ENCODE data around the gene PIK3R1.

The PIK3R1 gene

DNA sequence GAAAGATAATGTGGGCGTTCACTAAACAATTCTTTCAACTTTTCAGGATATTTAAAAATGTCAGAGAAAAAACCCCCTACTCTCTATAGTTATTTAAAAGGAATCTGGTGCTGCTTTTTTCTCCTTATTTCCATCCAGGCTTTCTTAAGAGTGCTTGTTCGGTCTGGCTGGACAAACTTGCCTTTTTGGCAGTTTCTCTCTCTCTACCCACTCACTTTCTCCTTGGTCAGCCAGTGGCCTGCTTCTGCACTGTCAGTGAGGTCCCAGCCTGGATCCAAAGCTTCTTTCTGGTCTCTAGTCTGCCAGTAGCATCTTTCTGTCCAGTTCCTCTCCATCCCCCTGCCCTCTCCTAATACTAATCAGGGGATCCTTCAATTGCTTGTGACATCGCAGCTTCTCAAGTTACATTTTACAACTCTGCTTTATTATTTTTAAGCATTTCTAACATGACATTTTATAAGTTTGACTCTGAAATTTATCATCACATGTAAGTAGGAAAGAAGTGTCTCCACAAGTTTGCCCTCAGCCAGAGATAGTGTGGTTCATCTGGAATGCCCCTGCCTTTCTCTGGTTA lies 50.4 kb downstream of the PIK3R1 start:
- no peak overlapping the region for H3K27ac ChIP-seq

DNA sequence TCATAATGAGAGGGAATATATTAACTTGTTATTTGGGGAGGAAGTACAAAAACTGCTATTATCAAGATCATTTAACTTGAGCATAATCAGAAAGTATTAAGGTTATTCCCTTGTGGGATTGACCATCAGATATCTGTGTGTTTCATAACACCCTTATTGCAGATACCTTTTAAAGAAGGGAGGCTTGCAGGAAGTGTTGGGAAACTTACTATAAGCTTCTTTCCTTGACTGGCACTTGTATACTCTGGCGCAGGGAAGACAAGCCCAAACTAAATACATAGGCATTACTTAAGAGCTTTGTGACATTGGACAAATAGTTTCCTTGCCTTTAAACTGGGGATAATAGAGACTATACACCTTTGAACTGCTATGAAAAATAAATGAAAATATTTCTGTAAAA lies 50.9 kb downstream of the PIK3R1 start:
- TF ChIP-seq ZFX (IDR thresholded peaks at IDR 0.05) = no peak
- TF ChIP-seq, protein P1, sequence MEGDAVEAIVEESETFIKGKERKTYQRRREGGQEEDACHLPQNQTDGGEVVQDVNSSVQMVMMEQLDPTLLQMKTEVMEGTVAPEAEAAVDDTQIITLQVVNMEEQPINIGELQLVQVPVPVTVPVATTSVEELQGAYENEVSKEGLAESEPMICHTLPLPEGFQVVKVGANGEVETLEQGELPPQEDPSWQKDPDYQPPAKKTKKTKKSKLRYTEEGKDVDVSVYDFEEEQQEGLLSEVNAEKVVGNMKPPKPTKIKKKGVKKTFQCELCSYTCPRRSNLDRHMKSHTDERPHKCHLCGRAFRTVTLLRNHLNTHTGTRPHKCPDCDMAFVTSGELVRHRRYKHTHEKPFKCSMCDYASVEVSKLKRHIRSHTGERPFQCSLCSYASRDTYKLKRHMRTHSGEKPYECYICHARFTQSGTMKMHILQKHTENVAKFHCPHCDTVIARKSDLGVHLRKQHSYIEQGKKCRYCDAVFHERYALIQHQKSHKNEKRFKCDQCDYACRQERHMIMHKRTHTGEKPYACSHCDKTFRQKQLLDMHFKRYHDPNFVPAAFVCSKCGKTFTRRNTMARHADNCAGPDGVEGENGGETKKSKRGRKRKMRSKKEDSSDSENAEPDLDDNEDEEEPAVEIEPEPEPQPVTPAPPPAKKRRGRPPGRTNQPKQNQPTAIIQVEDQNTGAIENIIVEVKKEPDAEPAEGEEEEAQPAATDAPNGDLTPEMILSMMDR (conservative IDR thresholded peaks at IDR 0.05) = no peak
- no peak overlapping the region for H3K27ac ChIP-seq

More for the DNA sequence above, 50.4 kb downstream of the PIK3R1 start:
- TF ChIP-seq, protein P1 (conservative IDR thresholded peaks at IDR 0.05) = no peak
- TF ChIP-seq ZFX (IDR thresholded peaks at IDR 0.05) = no peak

DNA sequence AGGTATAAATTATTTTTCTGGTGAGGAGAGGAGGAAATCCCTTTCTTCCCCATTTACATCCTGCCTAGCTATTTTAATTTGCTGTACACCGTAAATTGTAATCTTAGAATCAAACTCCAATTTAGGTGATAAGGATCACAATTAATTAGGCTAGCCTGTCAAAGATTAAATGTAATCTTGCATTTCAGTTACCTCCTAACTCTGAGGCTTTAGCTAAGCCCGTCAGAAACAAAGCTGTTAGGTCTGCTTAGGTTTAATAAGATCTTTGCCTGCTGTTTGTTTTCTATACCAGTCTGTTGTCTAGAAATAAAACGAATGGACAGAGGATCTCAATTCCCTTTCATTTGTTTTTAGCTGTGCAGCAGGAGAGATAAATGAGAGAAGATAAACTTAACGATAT lies 51.5 kb downstream of the PIK3R1 start:
- TF ChIP-seq, protein P1 (conservative IDR thresholded peaks at IDR 0.05) = no peak
- TF ChIP-seq ZFX (IDR thresholded peaks at IDR 0.05) = no peak
- H3K27ac ChIP-seq = no peak overlapping the region

DNA sequence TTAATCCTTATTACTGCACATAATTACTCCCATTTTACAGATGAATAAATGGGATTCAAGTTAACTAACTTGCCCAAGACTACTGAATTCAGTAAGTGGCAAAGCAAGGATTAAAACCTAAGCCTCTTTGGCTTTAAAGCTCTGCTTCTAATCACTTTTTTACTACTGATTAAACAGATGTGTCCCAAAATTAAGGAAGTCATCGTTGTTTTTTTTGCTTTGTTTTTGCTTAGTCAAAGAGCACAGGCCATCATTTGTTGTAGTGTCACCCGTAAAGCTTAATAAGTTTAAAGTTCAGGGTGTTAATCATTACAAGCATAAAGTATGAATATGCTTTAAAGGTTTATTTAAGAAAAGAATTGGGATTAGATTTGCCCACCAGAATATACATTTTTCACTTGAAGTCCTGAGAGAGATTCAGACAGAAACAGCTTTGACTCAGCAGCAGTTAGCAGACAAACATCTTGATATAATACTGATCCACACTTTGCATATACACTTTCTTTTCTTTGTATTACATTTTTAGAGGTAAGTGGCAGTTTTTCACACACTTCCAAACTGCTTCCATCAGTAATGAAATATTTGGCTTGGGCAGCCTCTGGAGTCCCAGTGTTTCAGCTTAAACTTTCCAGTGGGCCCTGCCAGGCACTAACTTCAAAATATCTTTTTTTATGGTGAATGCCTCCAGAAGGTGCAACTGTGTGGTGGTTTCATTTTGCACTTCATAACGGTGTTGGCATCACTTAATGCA lies 52.7 kb downstream of the PIK3R1 start:
- TF ChIP-seq ZFX (IDR thresholded peaks at IDR 0.05) = no peak
- TF ChIP-seq, protein P1 (conservative IDR thresholded peaks at IDR 0.05) = no peak
- H3K27ac ChIP-seq = no peak overlapping the region

DNA sequence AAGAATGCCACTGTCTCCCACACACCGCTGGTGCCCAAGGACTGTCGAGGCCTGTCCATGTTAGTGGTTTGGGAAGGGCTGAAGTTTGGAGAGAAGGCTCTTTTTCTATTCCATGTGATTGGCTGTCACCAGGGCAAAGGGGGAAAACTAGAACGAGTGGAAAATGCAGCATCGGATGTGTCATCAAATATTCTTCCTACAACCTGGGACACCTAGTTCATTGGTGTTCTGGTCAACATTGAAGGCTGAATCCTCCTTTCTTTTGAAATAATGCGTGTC lies 53.2 kb downstream of the PIK3R1 start:
- TF ChIP-seq ZFX (IDR thresholded peaks at IDR 0.05) = no peak
- TF ChIP-seq, protein P1 (conservative IDR thresholded peaks at IDR 0.05) = no peak
- no peak overlapping the region for H3K27ac ChIP-seq

DNA sequence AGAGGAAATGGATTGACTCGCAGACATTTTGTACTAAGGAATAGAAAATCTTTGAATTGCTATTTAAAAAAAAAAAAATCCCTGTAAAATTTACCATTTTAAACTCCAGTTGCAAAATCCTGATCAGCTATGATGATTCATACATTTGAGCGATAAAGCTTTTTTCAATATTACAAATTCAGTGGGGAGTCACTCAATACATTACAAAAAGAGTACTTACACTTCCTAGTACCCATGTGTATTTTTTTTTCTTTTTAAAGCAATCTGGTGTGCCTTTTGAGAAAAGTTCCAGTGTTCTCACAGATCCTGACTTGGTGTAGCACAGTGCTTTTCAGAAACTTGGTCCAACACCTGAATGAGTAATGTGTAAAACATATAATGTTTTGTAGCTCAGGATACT lies 54.3 kb downstream of the PIK3R1 start:
- H3K27ac ChIP-seq = no peak overlapping the region
- TF ChIP-seq, protein P1 (conservative IDR thresholded peaks at IDR 0.05) = no peak
- no peak for TF ChIP-seq ZFX (IDR thresholded peaks at IDR 0.05)

DNA sequence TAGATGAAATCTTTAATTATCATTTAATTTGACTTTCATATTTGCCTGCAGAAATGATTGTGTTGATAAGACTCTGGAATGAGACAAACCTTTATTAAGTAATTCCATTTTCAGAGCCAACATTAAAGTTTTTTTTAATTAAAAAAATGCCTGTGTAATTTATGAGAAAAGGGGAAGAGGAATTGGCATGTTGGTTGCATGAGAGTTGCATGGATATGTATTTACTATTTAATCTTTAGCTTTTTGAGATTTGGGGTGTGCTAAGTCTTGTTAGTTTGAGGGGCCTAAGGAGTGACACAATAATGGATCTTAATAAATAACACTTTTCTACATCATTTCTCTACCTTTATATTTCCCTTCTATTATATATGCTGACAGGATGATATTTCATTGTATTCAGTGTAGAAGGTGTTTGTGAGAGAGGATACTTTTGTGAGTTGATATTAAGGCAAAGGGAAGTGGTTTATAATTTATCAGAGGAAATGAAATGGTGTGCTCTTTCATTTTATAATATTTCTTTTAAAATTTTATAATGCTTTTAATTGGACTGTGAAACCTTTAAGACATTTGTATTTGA lies 54.9 kb downstream of the PIK3R1 start:
- TF ChIP-seq, protein P1 (conservative IDR thresholded peaks at IDR 0.05) = no peak
- no peak for TF ChIP-seq ZFX (IDR thresholded peaks at IDR 0.05)
- no peak overlapping the region for H3K27ac ChIP-seq
